ENCODE measurements around the gene RND2. TPM values are rescaled to one million over a fixed set of nuclear protein-coding genes. Genes with fewer than 3 reads are reported as not detected.

Gene RND2
- total RNA-seq, 2 donors from 2014 or later: not detected

DNA sequence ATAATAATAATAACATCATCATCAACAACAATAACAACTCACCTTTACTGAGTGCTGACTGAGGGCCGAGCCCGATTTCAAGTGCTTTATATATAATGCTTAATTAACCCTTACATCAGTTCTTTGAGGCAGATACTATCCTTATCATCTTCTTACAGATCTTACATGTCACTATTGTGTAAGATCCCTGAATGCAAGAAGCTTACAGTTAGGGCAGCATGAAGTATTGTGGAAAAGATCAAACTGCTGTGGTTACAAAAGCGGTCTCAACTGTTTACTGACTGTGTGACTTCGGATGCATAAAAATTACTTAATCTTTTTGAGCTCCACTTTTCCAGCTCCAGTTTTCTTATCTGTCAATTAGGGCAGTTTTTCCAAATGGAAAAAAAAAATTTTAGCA lies 6.1 kb upstream of the RND2 start:
- Mint-ChIP-seq H3K9me3 (no peaks in the 10 kb centered on the region), H3K27ac (no peak overlapping the region), H3K36me3 (no peaks in the 10 kb centered on the region)
- DNase-seq (ENCODE audit: low spot score in 2 of 2) (no peak), ATAC-seq (no peak)

DNA sequence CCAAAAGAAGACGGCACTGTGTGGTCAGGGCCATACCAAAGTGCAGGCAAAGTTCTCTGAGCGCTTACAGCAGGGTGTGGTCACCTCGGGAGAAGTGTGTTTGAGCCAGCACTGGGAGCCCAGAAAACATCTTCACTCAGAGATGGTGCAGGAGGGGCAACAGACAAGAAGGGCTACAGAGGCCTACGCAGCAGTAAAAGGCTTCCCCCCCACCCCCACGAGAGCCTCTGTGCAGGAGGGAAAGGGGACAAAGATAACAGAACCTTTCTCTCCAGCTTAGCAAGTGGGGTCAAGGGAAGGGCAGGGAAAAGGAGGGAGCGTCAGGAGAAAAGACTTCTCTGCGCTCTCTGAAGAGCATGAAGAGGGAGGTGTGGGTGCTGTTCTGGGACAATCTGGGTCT lies 5.6 kb upstream of the RND2 start:
- no peaks in the 10 kb centered on the region for H3K9me3 Mint-ChIP-seq
- ATAC-seq: no peak
- no peaks in the 10 kb centered on the region for H3K36me3 Mint-ChIP-seq
- DNase-seq (ENCODE audit: low spot score in 2 of 2): no peak
- H3K27ac Mint-ChIP-seq: no peak overlapping the region

DNA sequence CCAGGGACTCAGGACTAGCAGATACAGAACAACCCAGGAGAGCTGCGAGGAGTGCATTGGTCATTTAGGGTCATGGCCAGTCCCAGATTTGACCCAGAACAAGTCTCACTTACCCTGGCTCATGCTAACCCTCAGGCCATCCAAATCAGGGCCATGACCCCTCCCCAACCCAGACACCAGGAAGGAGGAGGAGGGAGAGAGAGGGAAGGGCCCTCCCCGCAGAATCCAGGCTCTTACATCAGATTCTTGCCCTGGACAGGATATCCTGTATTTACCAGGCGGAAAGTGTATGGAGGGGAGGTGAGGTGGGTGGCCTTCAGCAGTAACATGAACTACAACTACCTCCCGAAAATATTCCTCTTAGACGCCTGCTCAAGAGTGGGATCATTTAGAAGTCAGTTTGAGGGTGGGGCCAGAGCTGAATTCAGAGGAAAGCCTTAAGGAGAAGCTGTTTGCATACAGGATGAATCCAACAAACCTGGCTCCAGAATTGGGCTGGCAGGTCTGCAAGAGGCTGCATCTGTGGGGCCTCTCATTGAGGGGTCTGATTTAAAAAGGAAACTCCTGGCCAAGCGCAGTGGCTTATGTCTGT lies 4.9 kb upstream of the RND2 start:
- H3K9me3 Mint-ChIP-seq: no peaks in the 10 kb centered on the region
- H3K36me3 Mint-ChIP-seq: no peaks in the 10 kb centered on the region
- H3K27ac Mint-ChIP-seq: no peak overlapping the region
- ATAC-seq (no peak), DNase-seq (ENCODE audit: low spot score in 2 of 2) (no peak)

DNA sequence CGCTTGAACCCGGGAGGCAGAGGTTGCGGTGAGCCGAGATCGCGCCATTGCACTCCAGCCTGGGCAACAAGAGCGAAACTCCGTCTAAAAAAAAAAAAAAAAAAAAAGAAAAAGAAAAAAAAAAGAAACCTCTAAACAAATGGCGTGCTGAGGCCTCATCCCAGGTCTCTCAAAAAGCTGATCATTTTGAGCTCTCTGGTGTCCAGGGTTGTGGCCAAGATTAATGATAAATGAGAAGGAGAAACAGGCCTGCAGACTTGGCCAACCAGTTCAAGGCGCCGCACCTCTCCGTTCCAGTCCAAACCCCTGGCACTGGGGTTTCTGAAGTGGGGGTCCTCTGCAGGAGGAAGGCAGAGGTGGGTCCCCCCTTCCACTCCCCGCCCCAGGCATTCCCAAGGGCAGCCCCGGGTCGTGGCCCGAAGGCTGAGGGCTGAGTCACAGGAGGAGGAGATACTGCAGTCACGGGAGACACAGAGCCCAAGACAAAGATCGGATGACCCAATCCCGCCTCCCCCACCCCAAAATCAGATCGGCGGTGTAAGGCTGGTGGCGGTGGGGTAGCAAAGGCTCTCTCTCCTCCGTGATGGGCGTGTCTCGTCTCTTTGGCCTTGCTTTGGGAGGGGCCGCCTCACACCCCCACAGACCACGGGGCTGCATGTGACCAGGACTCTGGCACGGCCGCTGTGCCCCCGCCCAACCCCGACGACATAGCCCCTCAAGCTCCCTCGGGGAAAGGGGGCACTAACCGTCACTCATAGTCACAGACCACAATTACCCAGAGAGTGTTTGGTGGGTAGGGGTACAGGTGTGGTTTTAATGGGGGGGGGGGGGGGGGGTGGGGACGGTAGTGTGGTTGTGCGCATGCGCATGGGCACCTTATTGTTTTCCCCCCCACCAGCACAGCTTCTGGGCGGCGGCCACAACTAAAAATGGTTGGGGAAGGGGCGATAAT lies 4.0 kb upstream of the RND2 start:
- H3K27ac Mint-ChIP-seq: peak overlapping the region in 1 of 2 donors; percentile 94
- no peaks in the 10 kb centered on the region for H3K36me3 Mint-ChIP-seq
- no peaks in the 10 kb centered on the region for H3K9me3 Mint-ChIP-seq
- DNase-seq (ENCODE audit: low spot score in 2 of 2) (no peak), ATAC-seq (no peak)

DNA sequence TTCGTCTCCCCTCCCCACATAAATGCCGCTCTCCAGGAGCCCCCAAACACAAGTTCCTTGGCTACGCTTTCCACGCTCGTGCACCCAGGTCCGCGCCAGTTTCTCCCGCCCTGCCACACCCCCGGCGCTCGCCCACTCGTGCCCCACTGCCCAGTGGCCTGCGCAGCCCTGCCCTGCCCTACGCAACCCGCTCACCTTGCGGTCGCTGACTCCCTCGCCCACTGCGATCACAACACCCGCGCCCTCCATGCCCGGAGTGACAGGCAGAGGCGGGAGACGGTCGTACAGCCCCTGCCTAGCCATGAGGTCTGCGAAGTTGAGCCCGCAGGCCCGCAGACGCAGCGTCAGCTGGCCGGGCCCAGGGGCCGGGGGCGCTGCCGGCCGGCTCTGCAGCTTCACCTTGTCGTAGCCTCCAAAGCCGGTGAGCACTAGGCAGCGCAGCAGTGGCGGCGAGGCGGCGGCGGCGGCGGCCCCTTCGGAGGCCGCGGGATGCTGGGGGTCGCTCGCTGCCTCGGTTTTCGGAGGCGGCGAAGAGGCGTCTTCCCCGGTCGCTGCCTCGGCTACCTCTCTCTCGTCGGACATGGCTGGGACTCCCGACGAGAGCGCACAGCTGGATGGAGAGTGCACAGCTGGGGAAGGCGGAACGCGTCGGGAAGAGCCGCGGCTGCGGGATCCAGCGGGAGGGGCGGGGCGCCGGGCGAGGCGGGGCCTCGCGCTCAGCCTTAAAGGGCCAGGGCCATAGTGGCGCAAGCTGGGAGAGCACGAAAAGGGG lies 3.1 kb upstream of the RND2 start, which contains the start of gene VAT1:
TSS of gene VAT1 (minus strand) at position 645 of the 772 bp plus-strand sequence. CDS start at position 582, 63 bp downstream.
- no peaks in the 10 kb centered on the region for H3K36me3 Mint-ChIP-seq

DNA sequence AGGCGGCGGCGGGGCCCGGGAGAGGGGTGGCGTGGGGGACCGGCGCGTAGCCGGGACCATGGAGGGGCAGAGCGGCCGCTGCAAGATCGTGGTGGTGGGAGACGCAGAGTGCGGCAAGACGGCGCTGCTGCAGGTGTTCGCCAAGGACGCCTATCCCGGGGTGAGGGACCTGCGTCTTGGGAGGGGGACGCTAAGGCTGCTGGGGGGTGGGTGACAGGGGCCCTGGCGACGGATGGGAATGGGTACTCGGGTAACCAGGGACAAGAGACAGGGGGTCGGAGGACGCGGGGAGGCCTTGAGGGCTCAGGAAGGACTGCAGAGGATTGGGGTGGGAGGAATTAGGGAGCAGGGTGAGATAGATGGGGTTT lies 243 bp downstream of the RND2 start:
- no peak for DNase-seq (ENCODE audit: low spot score in 2 of 2)
- Mint-ChIP-seq H3K27ac (peak overlapping the region; percentile 48 to 50), H3K9me3 (no peaks in the 10 kb centered on the region), H3K36me3 (no peaks in the 10 kb centered on the region)
- ATAC-seq: no peak

More for the DNA sequence above, 3.1 kb upstream of the RND2 start, which contains the start of gene VAT1:
- ATAC-seq: peak; percentile 68 to 74
- peak; percentile 68 to 70 for DNase-seq (ENCODE audit: low spot score in 2 of 2)
- no peaks in the 10 kb centered on the region for H3K9me3 Mint-ChIP-seq
- peak within 1 kb of the TSS in 1 of 2 donors; percentile 94 for H3K27ac Mint-ChIP-seq

DNA sequence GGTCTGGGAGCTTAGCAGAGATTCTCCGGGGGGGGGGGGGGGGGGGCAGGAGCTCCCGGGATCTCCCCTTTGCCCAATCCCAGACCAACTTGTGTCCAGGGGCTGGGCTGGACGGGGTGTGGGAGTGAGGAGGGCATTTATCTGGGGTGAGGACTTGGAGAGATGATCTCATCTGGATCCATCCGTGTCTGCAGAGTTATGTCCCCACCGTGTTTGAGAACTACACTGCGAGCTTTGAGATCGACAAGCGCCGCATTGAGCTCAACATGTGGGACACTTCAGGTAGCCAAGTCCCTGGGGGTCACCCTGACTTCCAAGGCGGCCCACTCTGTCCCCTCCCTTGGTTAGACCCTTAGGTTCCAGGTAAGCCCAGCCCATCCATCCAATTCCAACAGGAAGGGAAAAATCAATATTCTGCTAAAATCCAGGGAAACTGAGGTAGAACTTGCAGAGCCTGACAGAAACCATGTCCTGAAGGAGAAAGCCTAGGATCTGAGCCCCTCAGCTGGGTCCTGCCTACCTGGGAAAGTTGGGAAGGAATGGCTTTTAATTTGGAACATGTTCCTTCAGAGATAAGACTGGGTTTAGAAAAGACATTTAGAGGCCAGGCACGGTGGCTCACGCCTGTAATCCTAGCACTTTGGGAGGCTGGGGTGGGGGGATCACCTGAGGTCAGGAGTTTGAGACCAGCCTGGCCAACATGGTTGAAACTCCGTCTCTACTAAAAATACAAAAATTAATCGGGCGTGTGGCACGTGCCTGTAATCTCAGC lies 921 bp downstream of the RND2 start:
- no peaks in the 10 kb centered on the region for H3K36me3 Mint-ChIP-seq
- ATAC-seq (no peak), DNase-seq (ENCODE audit: low spot score in 2 of 2) (no peak)
- no peak overlapping the region for H3K27ac Mint-ChIP-seq
- H3K9me3 Mint-ChIP-seq: no peaks in the 10 kb centered on the region

DNA sequence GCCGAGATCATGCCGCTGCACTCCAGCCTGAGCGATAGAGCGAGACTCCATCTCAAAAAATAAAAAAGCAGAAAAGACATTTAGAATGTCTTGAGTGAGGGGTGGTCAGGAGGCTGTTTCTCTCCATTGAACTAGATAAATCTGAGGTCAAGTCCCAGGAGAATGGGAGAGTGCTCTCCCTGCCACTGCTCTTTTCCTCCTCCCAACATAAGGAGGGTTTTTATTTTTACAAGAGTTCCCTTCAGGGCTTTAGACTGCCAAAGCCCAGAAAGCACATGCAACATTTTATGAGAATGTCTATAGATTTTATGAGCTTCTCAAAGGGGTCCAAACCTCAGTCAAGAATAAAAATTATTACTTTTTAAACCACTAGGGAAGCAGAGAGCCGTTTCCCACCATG lies 1.6 kb downstream of the RND2 start:
- no peak for DNase-seq (ENCODE audit: low spot score in 2 of 2)
- no peak for ATAC-seq
- H3K27ac Mint-ChIP-seq: no peak overlapping the region
- no peaks in the 10 kb centered on the region for H3K9me3 Mint-ChIP-seq
- H3K36me3 Mint-ChIP-seq: no peaks in the 10 kb centered on the region

DNA sequence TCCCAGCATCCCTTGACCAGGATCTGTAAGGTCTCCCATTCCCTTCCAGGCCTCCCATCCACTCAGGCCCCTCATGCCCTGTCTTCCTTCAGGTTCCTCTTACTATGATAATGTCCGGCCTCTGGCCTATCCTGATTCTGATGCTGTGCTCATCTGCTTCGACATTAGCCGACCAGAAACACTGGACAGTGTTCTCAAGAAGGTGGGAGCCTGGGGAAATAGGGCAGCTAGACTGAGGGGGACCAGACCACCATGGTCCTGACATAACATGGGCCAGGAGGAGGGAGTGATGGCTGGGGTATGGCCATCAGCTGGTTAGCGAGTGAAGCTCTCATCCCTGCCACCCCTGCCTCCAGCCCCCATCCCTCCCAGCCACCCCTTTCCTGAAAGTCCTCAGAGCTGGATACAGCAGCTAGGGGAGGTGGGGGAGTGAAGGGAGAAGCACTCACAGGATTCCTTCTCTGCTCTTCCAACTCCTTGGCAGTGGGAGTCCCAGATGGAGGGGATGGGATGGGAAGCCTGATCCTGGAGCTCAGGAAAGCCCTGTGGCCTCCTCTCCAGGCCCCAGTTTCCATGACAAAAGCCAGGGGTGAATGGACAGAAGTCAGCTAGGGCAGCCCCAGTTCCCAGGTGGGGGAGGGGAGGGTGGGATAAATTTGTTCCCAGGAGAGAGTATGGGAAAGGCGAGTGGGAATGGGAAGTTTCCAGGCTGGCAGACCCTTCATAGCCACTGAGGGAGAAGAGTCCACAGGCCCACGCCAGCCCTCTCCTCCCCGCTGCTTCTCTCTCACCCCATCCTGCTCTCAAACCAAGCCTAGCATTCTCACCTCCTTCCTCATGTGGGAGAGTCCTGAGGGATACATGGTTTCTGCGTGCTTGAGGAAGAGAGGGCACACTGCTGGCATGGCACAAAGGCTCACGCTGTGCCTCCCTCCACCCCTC lies 2.3 kb downstream of the RND2 start:
- ATAC-seq (no peak), DNase-seq (ENCODE audit: low spot score in 2 of 2) (no peak)
- Mint-ChIP-seq H3K36me3 (no peaks in the 10 kb centered on the region), H3K27ac (peak overlapping the region in 1 of 2 donors; percentile 16), H3K9me3 (no peaks in the 10 kb centered on the region)

DNA sequence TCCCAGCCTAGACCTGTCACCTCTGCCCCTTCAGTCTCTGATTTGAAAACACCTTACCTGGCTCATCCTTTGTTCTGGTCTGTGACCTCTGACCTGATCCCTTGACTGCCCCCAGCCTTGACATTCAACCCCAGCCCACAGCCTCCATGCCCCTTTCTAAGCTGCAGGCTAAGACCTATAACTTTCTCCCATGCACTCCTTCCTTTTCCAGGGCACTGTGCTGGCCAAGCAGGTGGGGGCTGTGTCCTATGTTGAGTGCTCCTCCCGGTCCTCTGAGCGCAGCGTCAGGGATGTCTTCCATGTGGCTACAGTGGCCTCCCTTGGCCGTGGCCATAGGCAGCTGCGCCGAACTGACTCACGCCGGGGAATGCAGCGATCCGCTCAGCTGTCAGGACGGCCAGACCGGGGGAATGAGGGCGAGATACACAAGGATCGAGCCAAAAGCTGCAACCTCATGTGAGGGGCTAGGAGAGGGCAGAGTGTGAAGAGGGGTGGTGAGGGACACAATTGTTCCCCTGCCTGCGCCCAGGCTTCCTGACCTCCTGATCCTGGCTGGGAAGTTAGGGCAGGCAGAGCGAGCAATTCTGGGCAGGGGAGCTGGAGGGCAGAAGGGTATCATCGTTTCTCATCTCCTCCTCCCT lies 3.3 kb downstream of the RND2 start:
- ATAC-seq (no peak), DNase-seq (ENCODE audit: low spot score in 2 of 2) (no peak)
- H3K27ac Mint-ChIP-seq: peak overlapping the region in 1 of 2 donors; percentile 79
- no peaks in the 10 kb centered on the region for H3K9me3 Mint-ChIP-seq
- no peaks in the 10 kb centered on the region for H3K36me3 Mint-ChIP-seq

DNA sequence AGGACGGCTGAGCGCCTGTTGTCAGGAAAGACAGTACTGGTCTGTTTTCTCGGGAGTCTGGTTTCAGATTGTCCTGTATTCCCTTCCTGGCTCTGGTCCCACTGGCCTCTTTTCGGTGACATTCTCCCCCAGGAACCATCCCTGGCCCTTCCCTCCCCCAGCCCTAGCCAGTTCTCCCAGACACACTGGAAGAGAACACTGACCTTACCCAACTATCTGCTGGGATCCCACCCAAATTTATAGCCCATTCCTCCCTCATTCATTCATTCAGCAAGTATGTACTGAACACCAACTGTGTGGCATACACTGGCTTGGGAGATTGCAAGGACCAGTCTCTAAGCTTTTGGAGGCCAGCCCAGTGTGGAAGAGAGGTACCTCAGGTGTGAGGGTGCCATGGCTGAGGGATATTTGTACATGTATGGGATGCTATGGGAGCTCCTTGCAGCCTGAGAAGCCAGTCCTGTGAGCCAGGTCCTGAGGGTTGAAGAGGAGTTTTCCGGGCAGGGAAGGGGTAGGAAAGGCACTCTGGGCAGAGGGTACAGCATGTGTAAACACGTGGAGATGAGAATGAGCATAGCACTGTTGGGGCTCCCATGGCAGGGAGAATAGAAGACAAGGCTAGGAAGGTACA lies 5.2 kb downstream of the RND2 start:
- DNase-seq (ENCODE audit: low spot score in 2 of 2) (no peak), ATAC-seq (no peak)
- Mint-ChIP-seq H3K27ac (no peak overlapping the region), H3K9me3 (no peaks in the 10 kb centered on the region), H3K36me3 (no peaks in the 10 kb centered on the region)

DNA sequence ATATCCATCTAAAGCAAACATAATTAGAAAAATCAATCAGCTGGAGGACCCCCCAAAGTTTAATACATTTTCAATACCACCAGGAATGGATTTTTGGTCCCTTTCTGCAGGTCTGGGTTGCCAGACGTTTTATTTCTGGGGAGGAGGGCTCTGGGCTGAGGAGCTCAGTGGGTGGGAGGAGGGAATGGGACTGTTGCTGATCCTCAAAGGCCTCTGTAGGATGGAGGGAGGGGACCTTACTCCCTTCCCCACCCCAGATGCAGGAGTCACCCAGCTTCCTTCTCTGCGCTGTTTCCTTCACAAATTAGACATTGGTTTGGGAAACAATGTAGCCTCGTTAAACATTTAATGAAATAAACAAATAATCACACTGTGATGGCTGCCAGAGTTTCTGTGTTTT lies 6.6 kb downstream of the RND2 start:
- no peak for ATAC-seq
- Mint-ChIP-seq H3K36me3 (no peaks in the 10 kb centered on the region), H3K9me3 (no peaks in the 10 kb centered on the region), H3K27ac (no peak overlapping the region)
- DNase-seq (ENCODE audit: low spot score in 2 of 2): no peak

DNA sequence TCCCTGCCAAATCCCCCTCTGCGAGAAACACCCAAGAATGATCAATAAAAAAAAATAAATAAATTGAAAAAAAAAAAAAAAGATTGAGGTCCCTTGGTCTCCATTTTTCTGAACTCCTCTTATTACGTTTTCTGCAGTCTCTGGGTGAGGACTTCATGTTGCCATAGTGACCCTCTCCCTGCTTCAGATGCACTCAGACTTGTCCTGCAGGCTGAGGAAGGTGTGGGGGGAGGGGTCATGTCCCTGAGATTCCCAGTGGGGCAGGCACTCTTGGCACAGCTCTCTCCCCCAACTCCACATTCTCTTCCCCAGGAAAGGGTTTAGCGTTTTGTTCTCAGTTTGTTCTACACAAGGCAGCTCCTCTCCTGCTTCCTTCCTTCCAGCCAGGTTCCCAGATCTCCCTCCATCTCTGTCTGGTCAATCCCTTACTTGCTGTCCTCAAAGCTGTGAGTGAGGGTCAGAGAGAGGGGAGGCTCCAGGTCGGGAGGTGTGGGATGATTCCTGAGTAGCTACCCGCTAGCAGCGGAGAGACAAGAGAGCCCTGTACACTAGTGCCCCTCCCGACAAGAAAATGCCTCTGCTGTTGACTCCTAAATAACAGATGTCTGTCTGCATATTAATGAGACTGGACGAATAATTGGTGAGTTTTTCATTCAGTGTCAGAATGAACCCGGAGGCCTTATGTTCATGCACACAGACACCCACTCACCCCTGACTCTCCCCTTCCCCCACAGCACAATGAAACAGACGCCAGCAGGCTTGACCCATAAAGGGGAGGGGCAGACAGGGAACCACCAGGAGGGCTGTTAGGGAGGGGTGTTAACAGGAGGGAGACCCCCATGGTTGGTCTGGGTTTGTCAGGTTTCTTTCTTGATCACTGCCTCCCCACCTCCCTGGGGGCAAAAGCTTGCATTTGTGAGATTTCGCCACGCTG lies 9.2 kb downstream of the RND2 start:
- no peaks in the 10 kb centered on the region for H3K36me3 Mint-ChIP-seq
- DNase-seq (ENCODE audit: low spot score in 2 of 2): no peak
- no peak for ATAC-seq
- H3K27ac Mint-ChIP-seq: no peak overlapping the region
- no peaks in the 10 kb centered on the region for H3K9me3 Mint-ChIP-seq

DNA sequence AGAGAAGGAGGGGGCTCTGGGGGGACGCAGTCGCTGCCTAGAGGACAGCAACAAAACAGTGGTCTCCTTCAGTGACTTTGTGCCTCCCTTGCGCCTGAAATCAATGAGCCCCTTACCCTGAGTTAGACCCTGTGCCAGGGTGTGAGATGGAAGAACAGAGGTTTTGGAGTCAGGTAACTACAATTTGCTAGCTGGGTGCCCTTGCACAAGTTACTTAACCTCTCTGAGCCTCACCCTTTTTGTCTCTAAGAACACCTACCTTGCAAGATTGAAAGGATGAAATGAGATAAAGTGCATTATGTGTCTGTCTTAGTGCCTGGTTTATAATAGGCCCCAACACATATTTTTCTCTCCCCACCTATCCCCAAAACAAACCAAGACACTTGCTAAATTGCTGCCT lies 9.9 kb downstream of the RND2 start:
- no peak for ATAC-seq
- Mint-ChIP-seq H3K9me3 (no peaks in the 10 kb centered on the region), H3K36me3 (no peaks in the 10 kb centered on the region), H3K27ac (peak overlapping the region; percentile 18 to 27)
- no peak for DNase-seq (ENCODE audit: low spot score in 2 of 2)

Data from activated naive CD4-positive, alpha-beta T cell treated with anti-CD3 and anti-CD28 coated beads, Interleukin-2, amount 50 U/mL, for 72 hours (primary cell).